IPS-18c (cell line): Measurements from ENCODE around the gene DNAJC4.
A peak's percentile ranks its signal among the peaks of the same experiment; 100 is the strongest.

Experiments used
- H3K4me3 ChIP-seq: 2 replicates; pipeline ENCODE4 v1.7.0; 2013; ENCODE audit warnings: low read depth, mild to moderate bottlenecking, low read length, moderate library complexity; ENCODE audit not compliant: insufficient read depth
- H3K9me3 ChIP-seq: one replicate; pipeline ENCODE4 v1.6.1; 2013; ENCODE audit warnings: mild to moderate bottlenecking, low read length, moderate library complexity; ENCODE audit not compliant: control insufficient read depth, insufficient read depth

Gene DNAJC4, protein sequence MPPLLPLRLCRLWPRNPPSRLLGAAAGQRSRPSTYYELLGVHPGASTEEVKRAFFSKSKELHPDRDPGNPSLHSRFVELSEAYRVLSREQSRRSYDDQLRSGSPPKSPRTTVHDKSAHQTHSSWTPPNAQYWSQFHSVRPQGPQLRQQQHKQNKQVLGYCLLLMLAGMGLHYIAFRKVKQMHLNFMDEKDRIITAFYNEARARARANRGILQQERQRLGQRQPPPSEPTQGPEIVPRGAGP

DNA sequence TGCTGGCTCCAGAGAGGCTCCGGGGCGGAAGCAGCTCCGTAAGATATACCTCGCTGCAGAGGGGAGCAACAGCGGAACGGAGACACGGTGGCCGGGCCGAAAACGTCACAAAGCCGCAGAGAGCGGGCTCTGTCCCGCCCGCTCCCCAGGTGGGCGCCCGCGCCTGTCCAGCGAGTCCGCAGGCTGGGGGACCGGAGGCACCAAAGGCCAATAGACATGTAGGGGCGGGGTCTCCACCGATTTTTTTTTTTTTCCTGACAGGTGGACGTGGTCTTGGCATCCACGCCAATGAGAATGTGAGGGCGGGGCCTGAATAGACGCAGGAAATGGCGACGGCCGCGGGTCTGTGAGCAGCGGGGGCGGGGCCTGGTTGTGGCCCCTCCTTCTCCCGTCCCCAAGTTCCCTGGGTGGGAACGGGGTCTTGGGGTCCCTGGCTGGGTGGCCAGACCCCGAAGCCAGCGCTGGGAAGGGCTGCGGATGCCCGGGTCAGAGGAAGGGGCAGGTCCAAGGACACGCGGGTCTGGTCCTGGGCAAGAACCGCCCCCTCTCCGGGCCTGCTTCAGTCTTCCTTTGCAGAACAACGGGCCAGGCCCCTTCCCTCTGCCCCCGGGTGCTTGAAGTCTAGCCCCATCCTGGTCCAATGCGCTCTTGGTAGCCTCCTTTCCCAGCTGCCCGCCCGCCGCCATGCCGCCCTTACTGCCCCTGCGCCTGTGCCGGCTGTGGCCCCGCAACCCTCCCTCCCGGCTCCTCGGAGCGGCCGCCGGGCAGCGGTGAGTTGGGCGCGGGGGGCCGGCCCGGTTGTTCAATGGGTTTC is at the start of gene DNAJC4:
DNAJC4 (plus strand) TSS at position 378 of the 814 bp plus-strand sequence; CDS start at position 685, 307 bp downstream.
- Histone ChIP-seq H3K9me3 (peaks cover 2% of the 10 kb centered on the region), H3K4me3 (peak within 1 kb of the TSS; percentile 64)

DNA sequence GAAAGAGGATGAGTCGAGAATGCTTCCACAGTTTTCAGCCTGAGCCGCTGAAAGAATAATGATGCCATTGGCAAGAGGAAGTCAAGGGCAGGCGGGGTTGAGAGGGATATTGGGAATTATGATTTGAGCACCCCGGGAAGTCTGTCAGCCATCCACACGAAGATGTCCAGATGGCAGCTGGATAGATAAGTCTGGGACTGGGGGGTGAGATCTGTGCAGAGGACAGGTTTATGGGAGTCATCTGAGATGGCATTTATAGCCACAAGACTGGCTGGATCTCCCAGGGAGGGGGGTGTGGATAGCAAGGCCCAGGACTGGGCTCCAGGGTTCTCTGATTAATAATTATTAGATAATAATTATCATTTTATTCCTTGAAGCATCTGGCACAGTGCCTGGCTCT is 49.5 kb upstream of the DNAJC4 start:
- Histone ChIP-seq H3K4me3 (no peak overlapping the region), H3K9me3 (no peaks in the 10 kb centered on the region)

DNA sequence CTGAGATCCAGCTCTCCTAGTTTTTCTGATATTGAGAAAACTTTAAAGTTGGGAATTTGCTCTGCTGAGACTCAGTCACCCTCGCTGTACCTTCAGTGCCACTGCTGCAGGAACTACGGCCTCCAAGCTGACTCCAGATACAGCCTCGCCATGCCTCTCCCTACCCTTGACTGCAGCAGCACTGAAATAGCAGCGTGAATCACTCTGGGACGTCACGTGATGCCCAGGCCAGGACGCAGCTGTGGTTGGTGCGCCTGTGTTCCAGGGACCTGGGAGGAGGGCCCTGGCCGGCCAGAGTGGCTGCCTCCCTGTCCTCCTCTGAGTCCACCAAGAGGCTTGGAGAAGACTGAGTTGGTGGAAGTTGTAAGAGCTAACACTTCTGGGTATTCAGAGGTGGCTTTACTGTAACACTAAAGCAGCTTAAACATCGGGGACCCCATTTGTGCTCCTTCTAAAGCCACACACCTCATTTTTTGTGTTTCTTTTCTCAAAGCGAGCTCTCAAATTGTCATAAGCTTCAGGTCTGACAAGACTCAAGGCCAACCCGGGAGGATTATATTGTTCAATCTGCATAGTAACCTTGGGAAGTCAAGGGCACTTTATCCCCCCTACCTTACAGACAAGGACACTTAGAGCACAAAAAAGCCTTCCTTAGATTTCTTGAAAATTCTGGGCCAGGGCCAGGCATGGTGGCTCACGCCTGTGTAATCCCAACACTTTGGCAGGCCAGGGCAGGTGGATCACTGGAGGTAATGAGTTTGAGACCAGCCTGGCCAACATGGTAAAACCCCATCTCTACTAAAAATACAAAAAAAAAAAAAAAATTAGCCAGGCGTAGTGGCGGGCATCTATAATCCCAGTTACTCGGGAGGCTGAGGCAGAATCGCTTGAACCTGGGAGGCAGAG is 48.6 kb upstream of the DNAJC4 start:
- Histone ChIP-seq H3K9me3 (no peaks in the 10 kb centered on the region), H3K4me3 (no peak overlapping the region; the same call in none of the 2 replicates)

DNA sequence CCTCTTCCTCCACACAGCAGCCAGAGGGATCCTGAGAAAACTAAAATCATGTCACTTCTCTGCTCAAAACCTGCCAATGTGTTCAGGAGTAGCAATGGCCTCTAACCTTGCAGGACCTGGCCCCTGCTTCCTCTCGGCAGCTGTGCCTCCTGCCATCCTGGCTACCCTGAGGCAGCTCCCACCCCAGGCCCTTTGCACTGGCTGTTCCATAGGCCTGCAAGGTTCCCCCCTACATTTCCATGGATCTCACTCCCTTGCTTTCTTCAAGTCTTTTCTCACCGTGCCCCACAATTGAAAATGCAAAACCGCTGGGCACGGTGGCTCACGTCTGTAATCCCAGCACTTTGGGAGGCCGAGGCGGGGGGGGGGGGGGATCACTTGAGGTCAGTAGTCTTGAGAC is 46.5 kb upstream of the DNAJC4 start:
- no peaks in the 10 kb centered on the region for H3K9me3 ChIP-seq
- no peak overlapping the region for H3K4me3 ChIP-seq

DNA sequence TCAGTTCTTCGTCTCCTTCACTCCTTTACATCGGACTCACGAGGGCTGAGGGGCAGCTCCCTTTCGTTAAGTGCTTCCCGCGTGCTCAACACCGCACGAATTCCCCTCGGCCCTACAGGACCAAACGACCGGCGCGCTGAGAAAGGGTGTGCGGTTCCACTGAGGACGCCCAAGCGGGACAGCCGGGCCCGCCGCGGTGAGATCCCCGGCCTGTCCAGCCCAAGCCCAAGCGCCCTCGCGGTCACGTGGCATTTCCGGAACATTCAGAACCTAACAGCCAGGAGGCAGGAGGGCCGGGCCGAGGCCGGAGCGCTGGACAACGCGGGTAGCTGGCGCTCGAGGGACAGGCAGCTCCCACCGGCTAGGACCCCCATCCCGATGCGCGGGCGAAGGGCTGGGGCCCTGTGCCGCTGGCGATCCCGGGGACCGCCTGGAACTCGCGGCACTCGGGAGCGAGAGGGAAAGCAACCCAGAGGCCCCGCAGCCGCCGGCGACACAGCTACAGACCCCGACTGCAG is 45.1 kb upstream of the DNAJC4 start:
- no peaks in the 10 kb centered on the region for H3K9me3 ChIP-seq
- peak overlapping the region; percentile 87 for H3K4me3 ChIP-seq

DNA sequence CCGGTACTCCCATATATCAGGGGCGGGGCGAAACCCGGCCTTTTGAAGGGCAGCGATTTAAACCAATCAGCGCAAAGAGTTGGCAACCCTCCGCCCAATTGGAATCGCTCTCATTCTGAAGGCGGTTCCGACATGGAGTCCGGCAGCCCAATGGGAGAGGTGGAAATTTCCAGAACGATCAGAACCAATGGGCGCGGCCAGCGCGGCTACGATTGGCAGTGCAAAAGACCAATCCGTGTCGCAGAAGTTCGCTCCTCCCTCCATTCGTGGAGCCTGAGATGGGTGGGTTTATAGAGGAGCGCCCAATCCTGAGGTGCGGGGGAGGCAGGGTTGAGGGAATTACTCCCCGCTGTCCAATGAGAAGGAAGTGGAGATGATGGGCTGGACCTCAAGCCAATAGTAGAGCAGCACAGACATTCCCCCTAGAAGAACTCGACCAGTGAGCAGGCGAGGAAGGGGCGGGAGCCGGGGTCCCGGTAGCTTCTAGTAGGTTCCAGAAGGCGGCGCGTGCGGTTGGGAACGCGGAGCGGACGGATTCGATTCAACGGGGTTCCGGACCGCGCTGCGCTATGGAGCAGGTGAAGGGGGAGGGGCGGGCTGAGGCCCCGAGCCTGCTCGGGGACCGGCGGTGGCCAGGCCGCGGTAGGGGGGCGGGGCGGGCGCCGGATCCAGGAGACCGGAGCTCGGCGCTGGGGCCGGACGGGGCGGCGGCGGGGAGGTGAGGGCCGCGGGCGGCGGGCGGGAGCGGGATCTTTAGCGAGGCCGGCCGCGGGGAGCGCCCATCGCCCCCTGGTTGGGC is 44.5 kb upstream of the DNAJC4 start, which contains the start of gene STIP1:
STIP1 (plus strand) TSS at position 479 of the 799 bp plus-strand sequence; CDS start at position 570, 91 bp downstream.
- H3K4me3 ChIP-seq, result peak within 1 kb of the TSS; percentile 87
- H3K9me3 ChIP-seq, result no peaks in the 10 kb centered on the region

DNA sequence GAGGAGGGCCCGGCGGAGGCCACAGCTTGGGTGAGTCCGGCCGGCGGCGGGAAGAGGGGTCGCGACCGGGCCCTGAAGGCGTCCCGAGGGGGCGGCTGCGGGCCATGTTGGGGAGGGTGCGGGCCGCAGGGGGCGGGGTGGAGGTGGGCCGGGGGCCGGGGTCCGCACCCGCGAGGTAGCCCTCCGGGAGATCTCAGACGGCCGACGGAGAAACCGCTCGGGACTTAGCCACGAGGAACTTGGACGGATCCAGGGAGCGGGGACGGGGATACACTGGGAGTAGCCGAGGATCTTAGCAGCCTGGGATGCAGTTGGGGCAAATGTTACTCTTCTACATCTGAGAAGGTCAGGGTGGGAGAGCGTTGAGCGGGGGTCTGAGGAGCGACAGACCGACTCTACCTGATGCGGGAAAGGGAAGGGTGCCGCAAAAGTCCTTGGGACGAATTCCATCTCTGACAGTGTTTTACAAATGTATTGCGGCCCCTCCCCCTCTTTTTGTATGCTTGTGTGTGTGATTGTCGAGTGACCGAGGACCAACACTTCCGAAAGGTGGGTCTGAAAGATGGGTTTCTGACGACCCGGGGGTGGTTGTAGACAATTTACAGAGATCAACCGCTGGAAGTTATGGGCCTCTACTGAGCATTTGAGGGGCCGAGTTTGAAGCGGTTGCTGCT is 43.7 kb upstream of the DNAJC4 start:
- no peak overlapping the region; the same call in 1 of the 2 replicates for H3K4me3 ChIP-seq
- H3K9me3 ChIP-seq, result no peaks in the 10 kb centered on the region

DNA sequence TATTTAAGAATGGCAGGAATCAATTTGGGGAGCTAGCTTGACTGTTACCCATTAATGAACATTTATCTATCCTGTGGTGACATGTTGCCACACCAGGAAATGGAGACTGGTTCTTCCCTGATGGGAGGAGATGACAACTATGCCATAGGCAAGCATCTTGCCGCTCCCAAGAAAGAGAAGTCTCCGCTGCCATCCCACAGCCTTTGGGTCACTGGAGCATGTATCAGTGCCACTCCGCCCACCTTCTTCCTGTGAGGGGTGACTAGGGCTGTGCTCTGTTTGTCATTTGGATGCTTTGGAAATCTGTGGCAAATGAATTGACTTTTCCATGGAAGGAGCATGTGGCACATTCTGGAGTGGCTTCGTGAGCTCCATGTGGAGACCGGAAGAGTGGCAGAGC is 37.9 kb upstream of the DNAJC4 start:
- no peaks in the 10 kb centered on the region for H3K9me3 ChIP-seq
- no peak overlapping the region for H3K4me3 ChIP-seq

DNA sequence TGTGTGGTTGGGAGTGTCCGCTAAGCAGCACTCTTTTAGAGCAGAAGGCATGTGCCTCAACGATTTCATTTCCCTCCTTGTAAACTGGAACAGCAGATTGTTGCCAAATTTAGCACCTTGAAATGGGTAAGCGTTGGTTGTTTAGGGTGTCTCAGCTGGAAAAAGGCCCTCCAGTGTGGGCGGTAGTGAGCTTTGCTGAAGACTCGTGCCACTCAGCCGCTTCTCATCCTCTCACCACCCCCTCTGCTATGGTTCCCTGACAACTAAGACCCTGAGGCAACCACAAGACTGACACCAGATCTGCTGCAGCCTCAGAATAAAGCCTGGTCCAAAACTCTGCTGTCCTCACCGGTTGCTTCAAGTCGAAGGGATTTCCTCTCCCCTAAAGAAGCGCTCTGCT is 33.7 kb upstream of the DNAJC4 start:
- no peaks in the 10 kb centered on the region for H3K9me3 ChIP-seq
- H3K4me3 ChIP-seq, result no peak overlapping the region

DNA sequence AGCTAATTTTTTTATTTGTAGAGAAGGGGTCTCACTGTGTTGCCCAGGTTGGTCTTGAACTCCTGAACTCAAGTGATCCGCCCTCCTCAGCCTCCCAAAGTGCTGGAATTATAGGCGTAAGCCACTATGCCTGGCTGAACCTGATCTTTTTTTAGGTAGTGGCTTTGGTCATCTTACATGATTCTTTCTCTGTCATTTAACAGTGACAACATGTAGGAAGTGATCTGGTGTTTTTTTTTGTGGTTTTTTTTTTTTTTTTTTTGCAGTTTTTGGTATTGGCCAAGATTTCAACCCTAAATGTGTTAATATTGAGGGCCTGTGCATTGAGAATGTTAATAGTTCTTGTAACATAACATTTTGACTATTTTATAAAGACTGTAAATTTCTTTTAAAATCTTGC is 31.8 kb upstream of the DNAJC4 start:
- H3K9me3 ChIP-seq, result no peaks in the 10 kb centered on the region
- no peak overlapping the region for H3K4me3 ChIP-seq

DNA sequence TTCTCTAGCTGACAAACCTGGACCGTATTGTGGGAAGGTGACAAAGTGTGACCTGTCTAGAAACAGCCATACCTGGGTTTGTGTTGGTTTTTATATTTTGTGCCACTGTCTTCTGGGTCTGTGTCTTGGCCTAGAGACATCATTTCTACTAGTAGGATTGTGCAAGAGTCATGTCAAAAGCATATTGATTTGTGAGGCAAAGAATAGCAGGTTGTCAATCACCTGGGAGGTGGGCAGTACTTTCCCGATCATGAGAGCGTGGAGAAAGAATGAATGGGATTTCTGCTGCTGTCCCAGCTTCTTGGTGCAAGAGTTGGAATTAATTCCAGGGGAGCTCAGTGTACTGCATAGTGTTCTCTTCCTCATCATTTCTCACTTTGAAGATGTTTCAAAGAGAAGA is 28.8 kb upstream of the DNAJC4 start:
- Histone ChIP-seq H3K9me3 (no peaks in the 10 kb centered on the region), H3K4me3 (no peak overlapping the region)

DNA sequence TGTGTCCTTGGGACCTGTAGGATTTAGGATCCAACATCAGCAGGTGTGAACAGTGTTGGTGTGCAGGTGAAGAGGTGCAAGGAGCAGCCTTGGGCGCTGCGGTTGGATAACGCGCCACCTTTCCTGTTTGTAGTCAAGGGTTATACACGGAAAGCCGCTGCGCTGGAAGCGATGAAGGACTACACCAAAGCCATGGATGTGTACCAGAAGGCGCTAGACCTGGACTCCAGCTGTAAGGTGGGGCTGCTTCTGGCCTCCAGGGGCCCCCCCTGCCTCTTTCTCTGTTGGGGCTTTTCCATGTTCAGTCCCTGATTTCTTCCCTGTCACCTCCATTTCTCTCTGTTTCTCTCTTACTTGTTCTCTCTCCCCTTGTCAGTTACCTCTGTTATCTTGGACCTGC is 27.4 kb upstream of the DNAJC4 start:
- H3K9me3 ChIP-seq, result no peaks in the 10 kb centered on the region
- H3K4me3 ChIP-seq, result no peak overlapping the region

DNA sequence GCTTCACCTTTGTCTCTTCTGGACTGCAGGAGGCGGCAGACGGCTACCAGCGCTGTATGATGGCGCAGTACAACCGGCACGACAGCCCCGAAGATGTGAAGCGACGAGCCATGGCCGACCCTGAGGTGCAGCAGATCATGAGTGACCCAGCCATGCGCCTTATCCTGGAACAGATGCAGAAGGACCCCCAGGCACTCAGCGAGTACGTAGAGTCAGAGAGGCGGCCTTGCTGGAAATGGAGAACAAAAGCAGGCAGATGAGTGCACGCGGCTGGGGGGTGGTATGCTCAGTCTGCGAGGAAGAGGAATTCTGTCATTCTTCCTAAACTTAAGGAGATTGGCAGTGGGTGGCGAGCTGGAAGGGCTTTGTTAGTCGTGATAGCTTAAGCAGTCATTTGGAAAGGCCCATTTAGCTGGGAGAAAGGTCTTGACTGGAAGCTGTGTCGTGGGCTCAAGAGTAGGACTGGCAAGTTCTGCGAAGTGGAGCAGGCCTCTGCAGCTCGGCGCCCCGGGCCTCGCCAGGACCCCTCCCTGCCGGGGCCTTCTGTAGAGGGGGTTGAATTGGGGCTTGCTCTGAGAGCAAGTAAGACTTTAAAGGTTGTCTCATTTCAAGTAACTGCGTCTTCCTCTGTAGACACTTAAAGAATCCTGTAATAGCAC is 26.8 kb upstream of the DNAJC4 start:
- H3K9me3 ChIP-seq, result no peaks in the 10 kb centered on the region
- no peak overlapping the region for H3K4me3 ChIP-seq

DNA sequence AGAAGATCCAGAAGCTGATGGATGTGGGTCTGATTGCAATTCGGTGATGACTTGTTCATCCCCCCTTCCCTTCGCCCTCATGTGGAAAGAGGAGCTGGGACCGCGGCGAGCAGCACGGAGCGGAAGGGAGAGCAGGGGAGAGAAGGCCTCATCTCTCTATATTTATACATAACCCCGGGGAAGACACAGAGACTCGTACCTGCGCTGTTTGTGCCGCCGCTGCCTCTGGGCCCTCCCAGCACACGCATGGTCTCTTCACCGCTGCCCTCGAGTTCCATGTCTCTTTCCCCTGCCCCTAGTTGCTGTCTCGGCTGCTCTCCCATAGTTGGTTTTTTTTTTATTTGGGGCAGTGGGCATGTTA is 26.3 kb upstream of the DNAJC4 start:
- no peaks in the 10 kb centered on the region for H3K9me3 ChIP-seq
- no peak overlapping the region for H3K4me3 ChIP-seq

DNA sequence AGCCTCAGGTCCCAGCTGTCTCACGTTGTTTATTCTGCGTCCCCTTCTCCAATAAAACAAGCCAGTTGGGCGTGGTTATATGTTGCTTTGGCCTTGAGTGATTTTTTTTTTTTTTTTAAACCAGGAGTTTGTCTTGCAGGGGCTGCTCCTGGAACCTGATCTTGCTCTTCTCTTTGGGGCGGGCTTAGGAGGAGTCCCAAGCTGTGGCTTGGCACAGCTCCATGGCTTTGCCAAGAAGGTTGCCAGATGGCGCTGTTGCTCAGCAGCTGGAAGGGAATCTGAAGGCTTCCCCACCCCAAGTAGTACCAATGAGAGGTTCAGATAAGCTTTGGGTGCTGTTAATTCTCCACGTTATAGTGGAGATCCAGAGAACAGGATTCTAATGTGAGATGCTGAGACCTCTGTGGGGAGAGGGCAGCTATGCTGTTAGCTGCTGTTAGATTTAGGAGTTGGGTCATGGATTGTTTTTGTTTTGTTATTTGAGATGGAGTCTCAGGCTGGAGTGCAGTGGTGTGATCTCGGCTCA is 25.8 kb upstream of the DNAJC4 start:
- H3K4me3 ChIP-seq, result no peak overlapping the region
- peaks cover 2% of the 10 kb centered on the region for H3K9me3 ChIP-seq
